HCT116 (cell line): Measurements from ENCODE around the gene CDH4. TPM values are rescaled to one million over a fixed set of nuclear protein-coding genes. Genes with fewer than 3 reads are reported as not detected.

Experiments
- ATAC-seq: fragments of 200-7000 bp; cut with Tn5 transposase; 2 replicates; pipeline ENCODE4 v1.9.1; 2020; ENCODE audit warnings: mild to moderate bottlenecking, moderate library complexity
- BruUV-seq: library from RNA; stranded (reverse); fragments of 400-500 nt; replicated peaks from 2 replicates; lab custom pipeline; 2021; lab: Mats Ljungman, UMichigan
- CTCF ChIA-PET: fragments of 300-600 bp; sonication (Branson Sonifier 250); formaldehyde crosslinking; loops from one replicate; lab custom pipeline; 2021; ENCODE audit warnings: antibody characterized with exemption; lab: Charles Lee
- POLR2A ChIA-PET: fragments of 300-600, 350-600 bp; sonication (Branson Sonifier 250); formaldehyde crosslinking; loops from one replicate; lab custom pipeline; 2021; ENCODE audit warnings: antibody characterized with exemption; lab: Charles Lee
- RAD21 ChIA-PET, 2 experiments: fragments of 300-600 bp; sonication (Branson Sonifier 250); formaldehyde crosslinking; loops; one replicate each; lab custom pipeline; 2023; ENCODE audit warnings: low total read pairs in 2 of 2; ENCODE audit not compliant: uncharacterized antibody in 2 of 2, unreplicated experiment in 2 of 2, low non-redundant PET in 1 of 2; lab: Charles Lee
- DNase-seq: peaks from one replicate; pipeline ENCODE4 v3.0.0-alpha.2; 2010; ENCODE audit warnings: low read depth, low spot score
- H2AFZ ChIP-seq: fragments of 200-600 bp; shearing (Covaris generic), sonication (generic); 2 replicates; pipeline ENCODE4 v1.6.1; 2017; ENCODE audit warnings: low read depth, mixed run types, mixed read lengths, antibody characterized with exemption, low read length; ENCODE audit not compliant: poor library complexity, severe bottlenecking
- H3K27ac ChIP-seq: 2 replicates; pipeline ENCODE4 v1.5.1; 2012; ENCODE audit warnings: low read depth, low read length
- H3K27me3 ChIP-seq: fragments of 200-600 bp; sonication (generic); 2 replicates; pipeline ENCODE4 v1.6.1; 2016; ENCODE audit warnings: mixed run types, low read length, mixed read lengths; ENCODE audit not compliant: insufficient read depth
- H3K36me3 ChIP-seq, 2 experiments: fragments of 200-500 bp in 1 of 2; fragments of 200-600 bp in 1 of 2; sonication (Bioruptor generic) in 1 of 2; sonication (generic) in 1 of 2; 2 replicates each; pipeline versions ENCODE4 v1.5.1 to v1.6.1; 2014 to 2016; ENCODE audit warnings: low read length in 2 of 2, inconsistent platforms in 1 of 2, mixed read lengths in 1 of 2, mixed run types in 1 of 2; ENCODE audit not compliant: insufficient read depth in 2 of 2, control insufficient read depth in 1 of 2
- H3K4me1 ChIP-seq, 2 experiments: fragments of 200-600 bp in 1 of 2; sonication (generic) in 1 of 2; 2 replicates each; pipeline versions ENCODE4 v1.5.1 to v1.6.1; 2012 to 2017; ENCODE audit warnings: low read length in 2 of 2, inconsistent platforms in 1 of 2, mild to moderate bottlenecking in 1 of 2, mixed read lengths in 1 of 2, mixed run types in 1 of 2, moderate library complexity in 1 of 2; ENCODE audit not compliant: insufficient read depth in 2 of 2, control insufficient read depth in 1 of 2
- H3K4me2 ChIP-seq: fragments of 200-600 bp; sonication (generic); 2 replicates; pipeline ENCODE4 v1.6.1; 2017; ENCODE audit warnings: mixed run types, low read length, mixed read lengths
- H3K4me3 ChIP-seq, 2 experiments: fragments of 200-600 bp in 1 of 2; sonication (generic) in 1 of 2; replicated peaks in 1 of 2; 2 replicates each; pipeline ENCODE4 v1.5.1; 2011 to 2016; ENCODE audit warnings: low read length in 2 of 2, control low read depth in 1 of 2, low read depth in 1 of 2, mild to moderate bottlenecking in 1 of 2, mixed read lengths in 1 of 2, mixed run types in 1 of 2
- H3K79me2 ChIP-seq: fragments of 200-600 bp; sonication (generic); 2 replicates; pipeline ENCODE4 v1.6.1; 2017; ENCODE audit warnings: mild to moderate bottlenecking, mixed run types, low read length, moderate library complexity, mixed read lengths; ENCODE audit not compliant: insufficient read depth
- H3K9ac ChIP-seq: fragments of 200-600 bp; sonication (generic); 2 replicates; pipeline ENCODE4 v1.6.1; 2016; ENCODE audit warnings: low read length, mixed read lengths
- H3K9me2 ChIP-seq: fragments of 200-600 bp; sonication (generic), shearing (Covaris generic); 2 replicates; pipeline ENCODE4 v1.6.1; 2017; ENCODE audit warnings: mixed run types, mild to moderate bottlenecking, moderate library complexity; ENCODE audit not compliant: insufficient read depth
- H3K9me3 ChIP-seq, 2 experiments: fragments of 200-500 bp in 1 of 2; fragments of 200-600 bp in 1 of 2; sonication (Bioruptor generic) in 1 of 2; sonication (generic) in 1 of 2; 2 replicates each; pipeline ENCODE4 v1.6.1; 2014 to 2017; ENCODE audit warnings: low read length in 2 of 2, mixed read lengths in 2 of 2, inconsistent platforms in 1 of 2, low read depth in 1 of 2, mild to moderate bottlenecking in 1 of 2, mixed run types in 1 of 2, moderate library complexity in 1 of 2; ENCODE audit not compliant: control insufficient read depth in 1 of 2, insufficient read depth in 1 of 2
- H4K20me1 ChIP-seq: fragments of 200-600 bp; sonication (generic), shearing (Covaris generic); 2 replicates; pipeline ENCODE4 v1.6.1; 2017; ENCODE audit warnings: mixed run types, mild to moderate bottlenecking, moderate library complexity; ENCODE audit not compliant: insufficient read depth
- CBX3 ChIP-seq: IDR thresholded peaks from 2 replicates; pipeline ENCODE4 v1.6.1; 2012; ENCODE audit warnings: low read depth
- JUND ChIP-seq: IDR thresholded peaks from 2 replicates; pipeline ENCODE4 v1.6.1; 2012
- POLR2A ChIP-seq: IDR thresholded peaks from 2 replicates; pipeline ENCODE4 v1.7.0; 2011; ENCODE audit warnings: borderline replicate concordance; ENCODE audit not compliant: insufficient read depth, insufficient read length; ENCODE audit errors: extremely low read depth
- POLR2AphosphoS5 ChIP-seq: IDR thresholded peaks from 2 replicates; pipeline ENCODE4 v1.6.1; 2011; ENCODE audit warnings: mild to moderate bottlenecking, low read depth, low read length, moderate library complexity
- RAD21 ChIP-seq: IDR thresholded peaks from 2 replicates; pipeline ENCODE4 v1.6.1; 2012; ENCODE audit warnings: low read depth, mild to moderate bottlenecking
- SIN3A ChIP-seq: IDR thresholded peaks from 2 replicates; pipeline ENCODE4 v1.6.1; 2012; ENCODE audit warnings: low read depth
- intact Hi-C: fragments of 100-400 bp; cut with micrococcal nuclease; formaldehyde crosslinking; loops from 2 replicates; pipeline ENCODE4 v1.10.0; 2022
- total RNA-seq: library from RNA; stranded (reverse); gene quantifications from one replicate; pipeline ENCODE4 v1.2.1, GENCODE V29; 2021; ENCODE audit not compliant: unreplicated experiment
- TF ChIP-seq, protein P1 (sequence below), 3 experiments: fragments of 200-600 bp in 1 of 3; sonication (generic) in 1 of 3; IDR thresholded peaks in 2 of 3; conservative IDR thresholded peaks in 1 of 3; 2 replicates each; pipeline ENCODE4 v1.5.1; 2012 to 2017; ENCODE audit warnings: low read depth in 2 of 3, low read length in 2 of 3, antibody characterized with exemption in 1 of 3, borderline replicate concordance in 1 of 3, control low read depth in 1 of 3, mild to moderate bottlenecking in 1 of 3, mixed read lengths in 1 of 3, mixed run types in 1 of 3, moderate library complexity in 1 of 3; ENCODE audit not compliant: insufficient read depth in 1 of 3
- TF ChIP-seq, protein P2 (sequence below): IDR thresholded peaks from 2 replicates; pipeline ENCODE4 v1.6.1; 2012; ENCODE audit warnings: low read depth

The CDH4 gene
- total RNA-seq, 1 experiment from 2014 or later: not detected

DNA sequence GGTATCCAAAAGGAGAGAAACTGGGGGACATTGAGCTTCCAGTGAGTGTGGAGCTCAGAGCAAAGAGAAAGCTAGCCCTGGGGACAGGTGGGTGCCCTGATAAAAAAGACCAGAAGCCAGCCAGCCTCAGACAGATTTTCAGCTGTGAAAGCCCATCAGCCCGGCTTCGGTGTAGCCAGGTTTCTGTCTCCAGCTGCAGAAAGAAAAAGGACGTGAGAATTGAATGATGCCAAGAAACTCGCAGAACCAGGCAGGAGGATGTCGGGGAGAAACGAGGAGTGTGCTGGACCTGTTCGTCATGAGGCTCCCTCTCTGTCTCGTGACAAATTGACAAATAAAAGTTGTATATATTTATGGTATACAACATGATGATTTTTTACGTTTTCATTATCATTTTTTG lies 63.3 kb downstream of the CDH4 start:
- no peak for ATAC-seq
- intact Hi-C loops: no loop called here
- ChIA-PET CTCF (no interaction called here), POLR2A (no interaction called here), RAD21 (no interaction called here)
- no peak for DNase-seq
- H3K27me3 ChIP-seq: no peaks in the 10 kb centered on the region
- no peak overlapping the region for H3K27ac ChIP-seq
- H3K4me2 ChIP-seq: no peak overlapping the region
- H2AFZ ChIP-seq: no peak overlapping the region
- no TSS peak for BruUV-seq
- H3K9me2 ChIP-seq: no peaks in the 10 kb centered on the region
- TF ChIP-seq POLR2AphosphoS5: no peak
- no peak for TF ChIP-seq RAD21
- no peak for TF ChIP-seq POLR2A
- no peak for TF ChIP-seq JUND
- TF ChIP-seq, protein P1, sequence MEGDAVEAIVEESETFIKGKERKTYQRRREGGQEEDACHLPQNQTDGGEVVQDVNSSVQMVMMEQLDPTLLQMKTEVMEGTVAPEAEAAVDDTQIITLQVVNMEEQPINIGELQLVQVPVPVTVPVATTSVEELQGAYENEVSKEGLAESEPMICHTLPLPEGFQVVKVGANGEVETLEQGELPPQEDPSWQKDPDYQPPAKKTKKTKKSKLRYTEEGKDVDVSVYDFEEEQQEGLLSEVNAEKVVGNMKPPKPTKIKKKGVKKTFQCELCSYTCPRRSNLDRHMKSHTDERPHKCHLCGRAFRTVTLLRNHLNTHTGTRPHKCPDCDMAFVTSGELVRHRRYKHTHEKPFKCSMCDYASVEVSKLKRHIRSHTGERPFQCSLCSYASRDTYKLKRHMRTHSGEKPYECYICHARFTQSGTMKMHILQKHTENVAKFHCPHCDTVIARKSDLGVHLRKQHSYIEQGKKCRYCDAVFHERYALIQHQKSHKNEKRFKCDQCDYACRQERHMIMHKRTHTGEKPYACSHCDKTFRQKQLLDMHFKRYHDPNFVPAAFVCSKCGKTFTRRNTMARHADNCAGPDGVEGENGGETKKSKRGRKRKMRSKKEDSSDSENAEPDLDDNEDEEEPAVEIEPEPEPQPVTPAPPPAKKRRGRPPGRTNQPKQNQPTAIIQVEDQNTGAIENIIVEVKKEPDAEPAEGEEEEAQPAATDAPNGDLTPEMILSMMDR (IDR thresholded peaks at IDR 0.05 in 2 of 3, conservative IDR thresholded peaks at IDR 0.05 in 1 of 3; ENCODE audit: borderline replicate concordance in 1 of 3, insufficient read depth in 1 of 3, low read depth in 2 of 3, low read length in 2 of 3): no peak
- TF ChIP-seq, protein P2, sequence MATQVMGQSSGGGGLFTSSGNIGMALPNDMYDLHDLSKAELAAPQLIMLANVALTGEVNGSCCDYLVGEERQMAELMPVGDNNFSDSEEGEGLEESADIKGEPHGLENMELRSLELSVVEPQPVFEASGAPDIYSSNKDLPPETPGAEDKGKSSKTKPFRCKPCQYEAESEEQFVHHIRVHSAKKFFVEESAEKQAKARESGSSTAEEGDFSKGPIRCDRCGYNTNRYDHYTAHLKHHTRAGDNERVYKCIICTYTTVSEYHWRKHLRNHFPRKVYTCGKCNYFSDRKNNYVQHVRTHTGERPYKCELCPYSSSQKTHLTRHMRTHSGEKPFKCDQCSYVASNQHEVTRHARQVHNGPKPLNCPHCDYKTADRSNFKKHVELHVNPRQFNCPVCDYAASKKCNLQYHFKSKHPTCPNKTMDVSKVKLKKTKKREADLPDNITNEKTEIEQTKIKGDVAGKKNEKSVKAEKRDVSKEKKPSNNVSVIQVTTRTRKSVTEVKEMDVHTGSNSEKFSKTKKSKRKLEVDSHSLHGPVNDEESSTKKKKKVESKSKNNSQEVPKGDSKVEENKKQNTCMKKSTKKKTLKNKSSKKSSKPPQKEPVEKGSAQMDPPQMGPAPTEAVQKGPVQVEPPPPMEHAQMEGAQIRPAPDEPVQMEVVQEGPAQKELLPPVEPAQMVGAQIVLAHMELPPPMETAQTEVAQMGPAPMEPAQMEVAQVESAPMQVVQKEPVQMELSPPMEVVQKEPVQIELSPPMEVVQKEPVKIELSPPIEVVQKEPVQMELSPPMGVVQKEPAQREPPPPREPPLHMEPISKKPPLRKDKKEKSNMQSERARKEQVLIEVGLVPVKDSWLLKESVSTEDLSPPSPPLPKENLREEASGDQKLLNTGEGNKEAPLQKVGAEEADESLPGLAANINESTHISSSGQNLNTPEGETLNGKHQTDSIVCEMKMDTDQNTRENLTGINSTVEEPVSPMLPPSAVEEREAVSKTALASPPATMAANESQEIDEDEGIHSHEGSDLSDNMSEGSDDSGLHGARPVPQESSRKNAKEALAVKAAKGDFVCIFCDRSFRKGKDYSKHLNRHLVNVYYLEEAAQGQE: no peak
- TF ChIP-seq CBX3: no peak
- no peak for TF ChIP-seq SIN3A
- H3K9ac ChIP-seq: no peak overlapping the region
- H3K9me3 ChIP-seq: peaks cover 10 to 16% of the 10 kb centered on the region in 2 experiments; a peak in 2 of 4 replicates
- no peaks in the 10 kb centered on the region for H3K36me3 ChIP-seq
- no peak overlapping the region for H3K4me3 ChIP-seq
- H3K79me2 ChIP-seq: no peaks in the 10 kb centered on the region
- no peaks in the 10 kb centered on the region for H3K4me1 ChIP-seq
- no peaks in the 10 kb centered on the region for H4K20me1 ChIP-seq
